Naive B cell (primary cell): ENCODE measurements around the gene SHISAL1. TPM values are rescaled to one million over a fixed set of nuclear protein-coding genes. Genes with fewer than 3 reads are reported as not detected.
A peak's percentile ranks its signal among the peaks of the same experiment; 100 is the strongest.

Source experiments
- ATAC-seq, 2 donors: fragments of 150-1000 bp; cut with Tn5 transposase; 2 replicates each; pipeline ENCODE4 v1.10.0; 2021; ENCODE audit warnings: low read depth in 2 of 2, mild to moderate bottlenecking in 2 of 2, moderate library complexity in 2 of 2
- DNase-seq: peaks from one replicate; pipeline ENCODE4 v3.0.0; 2022
- H3K27ac Mint-ChIP-seq, 6 donors: one replicate each; pipeline ENCODE4 v1.8.0; 2020 to 2022; ENCODE audit warnings: mild to moderate bottlenecking in 6 of 6, mixed read lengths in 6 of 6, moderate library complexity in 5 of 6, inconsistent platforms in 2 of 6
- H3K27me3 Mint-ChIP-seq, 3 donors: one replicate each; pipeline ENCODE4 v1.8.0; 2021 to 2022; ENCODE audit warnings: mixed read lengths in 3 of 3, mild to moderate bottlenecking in 1 of 3
- H3K36me3 Mint-ChIP-seq, 2 donors: one replicate each; pipeline ENCODE4 v1.8.0; 2020 to 2022; ENCODE audit warnings: mixed read lengths in 2 of 2, inconsistent platforms in 1 of 2, mild to moderate bottlenecking in 1 of 2
- H3K4me1 Mint-ChIP-seq, 3 donors: one replicate each; pipeline ENCODE4 v1.8.0; 2020 to 2022; ENCODE audit warnings: mixed read lengths in 3 of 3, inconsistent platforms in 1 of 3, mild to moderate bottlenecking in 1 of 3, moderate library complexity in 1 of 3
- H3K4me3 Mint-ChIP-seq, 8 donors: one replicate each; pipeline ENCODE4 v1.8.0; 2020 to 2022; ENCODE audit warnings: mild to moderate bottlenecking in 8 of 8, mixed read lengths in 8 of 8, moderate library complexity in 8 of 8, inconsistent platforms in 2 of 8
- H3K9me3 Mint-ChIP-seq, 7 donors: one replicate each; pipeline ENCODE4 v1.8.0; 2020 to 2022; ENCODE audit warnings: mixed read lengths in 7 of 7, mild to moderate bottlenecking in 5 of 7, inconsistent platforms in 2 of 7, moderate library complexity in 1 of 7
- polyA plus RNA-seq, 6 donors: library from polyadenylated mRNA; unstranded; fragments of 300-500 nt; fragmentation: Illumina TruSeq; gene quantifications; one replicate each; pipeline ENCODE4 v1.2.3, GENCODE V29; 2021; ENCODE audit warnings: low read depth in 6 of 6

Gene SHISAL1
- polyA plus RNA-seq, 6 donors from 2014 or later, result not detected

DNA sequence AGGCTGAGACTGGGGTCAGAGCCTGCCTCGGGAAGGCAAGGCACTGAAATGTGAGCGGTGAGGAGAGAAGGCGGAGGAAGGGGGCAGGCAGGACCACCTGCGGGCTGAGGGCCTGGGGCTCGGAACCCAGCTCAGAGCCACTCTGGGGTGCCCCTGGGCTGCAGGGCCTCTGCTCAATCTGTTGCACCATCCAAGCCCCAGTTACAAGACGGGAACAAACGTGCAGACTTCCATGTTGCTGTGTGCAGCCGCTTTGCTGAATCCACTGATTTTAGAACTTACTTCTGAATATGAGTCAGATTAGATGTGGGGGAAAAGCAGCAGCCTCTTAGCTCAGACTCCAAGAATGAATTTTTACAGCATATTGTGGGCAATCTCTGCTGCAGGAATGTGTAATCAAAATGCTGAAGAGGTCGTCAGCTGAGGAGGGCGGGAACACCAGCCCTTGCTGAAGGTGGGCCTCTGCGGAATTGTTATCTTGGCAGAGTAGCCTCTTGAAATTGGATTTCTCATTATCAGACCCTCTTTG, 110.4 kb downstream of the SHISAL1 start:
- ATAC-seq, result no peak
- peak overlapping the region in 2 of 6 donors; percentile 37 to 76 for H3K27ac Mint-ChIP-seq
- no peak for DNase-seq
- H3K4me3 Mint-ChIP-seq, result no peak overlapping the region
- H3K4me1 Mint-ChIP-seq, result peaks cover 40 to 54% (median 45%) of the 10 kb centered on the region in 3 donors
- H3K9me3 Mint-ChIP-seq, result no peaks in the 10 kb centered on the region
- H3K36me3 Mint-ChIP-seq, result peaks cover 29 to 37% of the 10 kb centered on the region in 2 donors
- H3K27me3 Mint-ChIP-seq, result no peaks in the 10 kb centered on the region

DNA sequence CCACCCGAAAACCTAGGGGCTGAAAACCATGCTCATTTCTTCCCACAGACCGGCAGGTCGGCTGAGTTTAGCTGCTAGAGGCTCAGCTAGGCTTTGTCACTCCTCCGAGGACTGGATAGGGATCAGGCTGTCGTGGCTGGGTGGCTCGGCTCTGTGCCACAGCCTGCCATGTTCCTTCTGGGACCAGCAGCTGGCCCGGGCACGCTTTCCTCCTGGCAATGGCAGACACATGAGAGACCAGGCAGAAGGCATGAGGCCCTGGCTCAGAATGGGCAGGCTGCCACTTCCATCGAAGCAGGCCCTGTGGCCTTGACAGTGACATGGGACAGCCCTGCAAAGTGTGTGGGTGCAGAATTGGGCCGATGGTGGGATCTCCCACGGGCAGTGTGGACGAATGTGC, 111.1 kb downstream of the SHISAL1 start:
- Mint-ChIP-seq H3K4me3 (no peak overlapping the region), H3K4me1 (peaks cover 36 to 50% (median 43%) of the 10 kb centered on the region in 3 donors), H3K27ac (peak overlapping the region in 2 of 6 donors; percentile 37 to 56), H3K27me3 (no peaks in the 10 kb centered on the region), H3K36me3 (peaks cover 29 to 37% of the 10 kb centered on the region in 2 donors), H3K9me3 (no peaks in the 10 kb centered on the region)
- DNase-seq (no peak), ATAC-seq (no peak)

GRCh38 chr22:44200855-44201550, 111.7 kb downstream of the SHISAL1 start:
- peaks cover 36 to 47% (median 39%) of the 10 kb centered on the region in 3 donors for H3K4me1 Mint-ChIP-seq
- H3K27ac Mint-ChIP-seq, result peak overlapping the region in 2 of 6 donors; percentile 72 to 76
- peaks cover 29 to 37% of the 10 kb centered on the region in 2 donors for H3K36me3 Mint-ChIP-seq
- ATAC-seq, result no peak
- no peak for DNase-seq
- no peak overlapping the region for H3K4me3 Mint-ChIP-seq
- no peaks in the 10 kb centered on the region for H3K27me3 Mint-ChIP-seq
- H3K9me3 Mint-ChIP-seq, result no peaks in the 10 kb centered on the region

- Mint-ChIP-seq H3K9me3 (no peaks in the 10 kb centered on the region), H3K4me1 (peaks cover 33 to 45% (median 34%) of the 10 kb centered on the region in 3 donors), H3K36me3 (peaks cover 29 to 37% of the 10 kb centered on the region in 2 donors), H3K4me3 (no peak overlapping the region), H3K27ac (no peak overlapping the region), H3K27me3 (no peaks in the 10 kb centered on the region)
- no peak for DNase-seq
- ATAC-seq, result no peak
These were observed 112.3 kb downstream of the SHISAL1 start for GRCh38 chr22:44200451-44200850.

DNA sequence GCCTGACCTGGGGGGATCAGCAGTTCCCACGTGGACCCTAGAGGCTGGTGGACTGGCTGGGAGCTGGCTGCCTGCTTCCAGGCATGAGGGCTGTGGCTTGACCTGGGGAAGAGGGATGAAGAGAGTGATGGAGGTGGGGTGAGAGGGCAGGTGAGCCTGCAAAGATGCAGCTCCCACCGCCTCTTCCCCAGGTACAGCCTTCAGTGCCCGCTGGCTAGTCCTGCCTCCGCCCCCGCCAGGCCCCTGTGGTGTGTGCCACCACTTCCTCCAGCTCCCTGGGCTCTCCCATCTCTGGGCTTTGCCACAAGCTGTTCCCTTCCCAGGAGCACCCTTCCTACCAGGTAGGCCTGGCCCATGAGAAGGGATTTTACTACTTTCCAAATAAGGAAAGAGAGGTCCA, 112.9 kb downstream of the SHISAL1 start:
- no peaks in the 10 kb centered on the region for H3K27me3 Mint-ChIP-seq
- H3K36me3 Mint-ChIP-seq, result peaks cover 29 to 41% of the 10 kb centered on the region in 2 donors
- H3K27ac Mint-ChIP-seq, result peak overlapping the region in 2 of 6 donors; percentile 73 to 79
- peaks cover 31 to 45% (median 32%) of the 10 kb centered on the region in 3 donors for H3K4me1 Mint-ChIP-seq
- ATAC-seq, result no peak
- H3K4me3 Mint-ChIP-seq, result no peak overlapping the region
- DNase-seq, result no peak
- no peaks in the 10 kb centered on the region for H3K9me3 Mint-ChIP-seq

GRCh38 chr22:44199164-44199563, 113.6 kb downstream of the SHISAL1 start:
- peak overlapping the region in 2 of 6 donors; percentile 49 to 90 for H3K27ac Mint-ChIP-seq
- H3K4me1 Mint-ChIP-seq, result peaks cover 31 to 45% (median 32%) of the 10 kb centered on the region in 3 donors
- peaks cover 33 to 48% of the 10 kb centered on the region in 2 donors for H3K36me3 Mint-ChIP-seq
- DNase-seq, result no peak
- H3K4me3 Mint-ChIP-seq, result peak overlapping the region in 2 of 8 donors; percentile 24 to 76
- no peaks in the 10 kb centered on the region for H3K27me3 Mint-ChIP-seq
- no peaks in the 10 kb centered on the region for H3K9me3 Mint-ChIP-seq
- ATAC-seq, result no peak

GRCh38 chr22:44197271-44197670, 115.5 kb downstream of the SHISAL1 start:
- Mint-ChIP-seq H3K9me3 (no peaks in the 10 kb centered on the region), H3K4me3 (no peak overlapping the region), H3K27ac (no peak overlapping the region), H3K27me3 (no peaks in the 10 kb centered on the region), H3K36me3 (peaks cover 25 to 53% of the 10 kb centered on the region in 2 donors), H3K4me1 (peaks cover 31 to 58% (median 42%) of the 10 kb centered on the region in 3 donors)
- DNase-seq (no peak), ATAC-seq (no peak)

GRCh38 chr22:44196731-44197131, 116.0 kb downstream of the SHISAL1 start:
- Mint-ChIP-seq H3K9me3 (no peaks in the 10 kb centered on the region), H3K36me3 (peaks cover 25 to 48% of the 10 kb centered on the region in 2 donors), H3K4me1 (peaks cover 33 to 58% (median 40%) of the 10 kb centered on the region in 3 donors), H3K27ac (no peak overlapping the region), H3K4me3 (no peak overlapping the region), H3K27me3 (no peaks in the 10 kb centered on the region)
- ATAC-seq (no peak), DNase-seq (no peak)

GRCh38 chr22:44196241-44196640, 116.5 kb downstream of the SHISAL1 start:
- Mint-ChIP-seq H3K36me3 (peaks cover 25 to 46% of the 10 kb centered on the region in 2 donors), H3K4me1 (peaks cover 38 to 61% (median 43%) of the 10 kb centered on the region in 3 donors), H3K9me3 (no peaks in the 10 kb centered on the region), H3K27ac (no peak overlapping the region), H3K4me3 (peak overlapping the region in 1 of 8 donors; percentile 52), H3K27me3 (no peaks in the 10 kb centered on the region)
- DNase-seq (no peak), ATAC-seq (no peak)

- DNase-seq, result no peak
- Mint-ChIP-seq H3K27ac (peak overlapping the region in 3 of 6 donors; percentile 32 to 77 (median 53)), H3K27me3 (no peaks in the 10 kb centered on the region), H3K4me3 (no peak overlapping the region), H3K4me1 (peaks cover 41 to 70% (median 47%) of the 10 kb centered on the region in 3 donors), H3K9me3 (no peaks in the 10 kb centered on the region), H3K36me3 (peaks cover 25 to 46% of the 10 kb centered on the region in 2 donors)
- ATAC-seq, result no peak
These were observed 117.4 kb downstream of the SHISAL1 start for GRCh38 chr22:44195189-44195871.

DNA sequence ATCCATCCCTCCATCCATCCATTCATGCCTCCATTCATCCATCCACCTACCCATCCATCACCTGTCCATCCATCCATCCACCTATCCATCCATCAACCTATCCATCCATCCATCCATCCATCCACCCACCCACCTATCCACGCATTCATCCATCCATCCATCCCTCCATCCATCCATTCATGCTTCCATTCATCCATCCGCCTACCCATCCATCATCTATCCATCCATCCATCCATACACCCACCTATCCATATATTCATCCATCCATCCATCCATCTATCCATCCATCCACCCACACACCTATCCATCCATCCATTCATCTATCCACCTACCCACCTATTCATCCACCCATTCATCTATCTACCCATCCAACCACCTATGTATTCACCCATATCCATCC, 118.2 kb downstream of the SHISAL1 start:
- H3K27me3 Mint-ChIP-seq, result no peaks in the 10 kb centered on the region
- ATAC-seq, result no peak
- peaks cover 44 to 68% (median 54%) of the 10 kb centered on the region in 3 donors for H3K4me1 Mint-ChIP-seq
- H3K36me3 Mint-ChIP-seq, result peaks cover 25 to 44% of the 10 kb centered on the region in 2 donors
- H3K4me3 Mint-ChIP-seq, result no peak overlapping the region
- no peak for DNase-seq
- H3K27ac Mint-ChIP-seq, result peak overlapping the region in 1 of 6 donors; percentile 17
- no peaks in the 10 kb centered on the region for H3K9me3 Mint-ChIP-seq
